ENCODE data around the gene PRDM9.
"Not testable (repeated sequence)": the region's sequence is repeated elsewhere in the genome, so short reads cannot be mapped to it uniquely, and the experiment has no call there.

PRDM9 gene

GRCh38 chr5:23507278-23507685, at the start of gene PRDM9:
Gene PRDM9, plus strand, starts transcription at chr5:23507609. Its CDS starts 1,425 bp downstream, at chr5:23509034.
- DNase-seq (ENCODE audit: low read depth) = peak; percentile 6

GRCh38 chr5:23457780-23458179, 49.6 kb upstream of the PRDM9 start:
- no peak for DNase-seq (ENCODE audit: low read depth)

GRCh38 chr5:23459214-23459613, 48.2 kb upstream of the PRDM9 start:
- DNase-seq (ENCODE audit: low read depth) = no peak

GRCh38 chr5:23461576-23461975, 45.8 kb upstream of the PRDM9 start:
- no peak for DNase-seq (ENCODE audit: low read depth)

GRCh38 chr5:23466401-23466912, 41.0 kb upstream of the PRDM9 start:
- peak; percentile 88 for DNase-seq (ENCODE audit: low read depth)

- DNase-seq (ENCODE audit: low read depth) = no peak
These were observed 38.8 kb upstream of the PRDM9 start for GRCh38 chr5:23468658-23469057.

- DNase-seq (ENCODE audit: low read depth) = no peak
These were observed 33.5 kb upstream of the PRDM9 start for GRCh38 chr5:23473915-23474314.

- DNase-seq (ENCODE audit: low read depth) = no peak
These were observed 33.1 kb upstream of the PRDM9 start for GRCh38 chr5:23474315-23474714.

- no peak for DNase-seq (ENCODE audit: low read depth)
These were observed 30.8 kb upstream of the PRDM9 start for GRCh38 chr5:23476580-23476979.

- no peak for DNase-seq (ENCODE audit: low read depth)
These were observed 24.8 kb upstream of the PRDM9 start for GRCh38 chr5:23482642-23483041.

- no peak for DNase-seq (ENCODE audit: low read depth)
These were observed 24.3 kb upstream of the PRDM9 start for GRCh38 chr5:23483090-23483489.

GRCh38 chr5:23484096-23484495, 23.3 kb upstream of the PRDM9 start:
- DNase-seq (ENCODE audit: low read depth) = no peak

- DNase-seq (ENCODE audit: low read depth) = not testable (repeated sequence)
These were observed 21.2 kb upstream of the PRDM9 start for GRCh38 chr5:23486227-23486626.

GRCh38 chr5:23490993-23491392, 16.4 kb upstream of the PRDM9 start:
- no peak for DNase-seq (ENCODE audit: low read depth)

- DNase-seq (ENCODE audit: low read depth) = no peak
These were observed 12.9 kb upstream of the PRDM9 start for GRCh38 chr5:23494558-23494957.

GRCh38 chr5:23496576-23496975, 10.8 kb upstream of the PRDM9 start:
- DNase-seq (ENCODE audit: low read depth) = no peak

GRCh38 chr5:23506329-23507236, 826 bp upstream of the PRDM9 start:
- peak; percentile 4 for DNase-seq (ENCODE audit: low read depth)

- DNase-seq (ENCODE audit: low read depth) = not testable (repeated sequence)
These were observed 3.0 kb downstream of the PRDM9 start for GRCh38 chr5:23510434-23510833.

- no peak for DNase-seq (ENCODE audit: low read depth)
These were observed 15.1 kb downstream of the PRDM9 start for GRCh38 chr5:23522553-23522952.

- DNase-seq (ENCODE audit: low read depth) = no peak
These were observed 15.6 kb downstream of the PRDM9 start for GRCh38 chr5:23523031-23523430.

GRCh38 chr5:23523998-23524397, 16.6 kb downstream of the PRDM9 start:
- DNase-seq (ENCODE audit: low read depth) = no peak

- no peak for DNase-seq (ENCODE audit: low read depth)
These were observed 18.3 kb downstream of the PRDM9 start for GRCh38 chr5:23525751-23526150.

- DNase-seq (ENCODE audit: low read depth) = not testable (repeated sequence)
These were observed 19.2 kb downstream of the PRDM9 start for GRCh38 chr5:23526616-23527015.

Measured in iris pigment epithelial cell (primary cell).